ENCODE data around the gene KMT2D.

Gene KMT2D

DNA sequence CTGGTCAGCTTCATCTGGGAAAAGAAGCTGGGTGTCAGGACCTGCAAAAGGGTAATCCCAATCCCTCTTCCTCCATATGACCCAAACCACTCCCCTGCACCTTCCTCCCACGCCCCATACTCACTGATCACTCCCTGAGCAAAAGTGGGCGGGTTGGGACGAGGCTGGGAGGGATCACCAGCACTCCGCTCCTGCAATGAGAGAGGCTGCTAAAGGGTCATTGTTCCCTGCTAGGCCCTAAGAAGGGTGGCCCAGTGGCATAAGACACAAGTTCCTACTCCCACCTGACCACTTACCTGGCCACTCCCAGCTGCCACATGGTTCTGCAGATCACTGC, 26.3 kb downstream of the KMT2D start:
- no peak for DNase-seq (ENCODE audit: extremely low spot score)
- TF ChIP-seq HDGF (IDR thresholded peaks at IDR 0.05; ENCODE audit: borderline replicate concordance), result no peak
- POLR2A ChIA-PET, result interaction anchor here (1.0 to 1.2 kb wide), 3 partner anchors 7 to 24 kb away, joined by 3 read pairs; no protein-coding TSS in a partner anchor
- CTCF ChIA-PET, result interaction anchor here (1.2 kb wide), 1 partner anchor 10 kb away, joined by 6 read pairs; no protein-coding TSS in a partner anchor

DNA sequence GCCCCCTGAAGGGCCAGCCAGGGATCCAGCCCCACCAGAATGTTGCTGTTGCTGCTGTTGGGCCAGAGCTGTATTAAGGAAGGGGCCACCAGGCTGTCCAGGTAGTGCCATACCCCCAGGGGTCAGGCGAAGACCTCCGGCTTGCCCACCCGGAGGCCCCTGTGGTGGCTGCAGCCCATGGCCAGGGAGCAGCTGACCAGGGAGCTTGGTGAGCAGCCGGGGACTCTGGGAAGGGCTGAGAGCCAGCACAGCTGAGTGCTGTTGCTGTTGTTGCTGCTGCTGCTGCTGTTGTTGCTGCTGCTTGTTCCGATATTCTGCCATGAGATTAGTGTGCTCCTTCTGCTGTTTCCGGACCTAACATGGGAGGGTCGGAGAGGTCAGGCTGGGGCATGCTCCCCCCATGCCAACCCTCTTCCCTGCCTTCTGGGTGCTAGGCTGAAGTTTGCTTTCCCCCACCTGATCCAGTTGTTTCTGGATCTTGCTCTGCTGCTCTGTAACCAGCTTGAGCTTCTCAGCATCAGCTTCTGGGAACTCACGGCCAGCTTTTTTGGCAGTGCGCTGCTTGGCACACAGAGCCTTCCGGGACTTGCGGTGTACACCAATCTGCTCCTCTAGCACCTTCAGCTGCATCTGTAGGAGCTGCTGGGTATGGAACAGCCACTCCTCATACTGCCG, 26.8 kb downstream of the KMT2D start:
- CTCF ChIA-PET, result interaction anchor here (1.2 kb wide), 2 partner anchors 10 kb away, joined by 6 read pairs; no protein-coding TSS in a partner anchor
- no peak for TF ChIP-seq SP1 (IDR thresholded peaks at IDR 0.05)
- TF ChIP-seq TARDBP (IDR thresholded peaks at IDR 0.05), result no peak
- no peak for TF ChIP-seq CTBP1 (IDR thresholded peaks at IDR 0.05; ENCODE audit: borderline replicate concordance)
- TF ChIP-seq HDGF (IDR thresholded peaks at IDR 0.05; ENCODE audit: borderline replicate concordance), result no peak
- no peak for TF ChIP-seq NFRKB (IDR thresholded peaks at IDR 0.05)
- TF ChIP-seq ELF4 (IDR thresholded peaks at IDR 0.05), result no peak
- TF ChIP-seq, protein P1, sequence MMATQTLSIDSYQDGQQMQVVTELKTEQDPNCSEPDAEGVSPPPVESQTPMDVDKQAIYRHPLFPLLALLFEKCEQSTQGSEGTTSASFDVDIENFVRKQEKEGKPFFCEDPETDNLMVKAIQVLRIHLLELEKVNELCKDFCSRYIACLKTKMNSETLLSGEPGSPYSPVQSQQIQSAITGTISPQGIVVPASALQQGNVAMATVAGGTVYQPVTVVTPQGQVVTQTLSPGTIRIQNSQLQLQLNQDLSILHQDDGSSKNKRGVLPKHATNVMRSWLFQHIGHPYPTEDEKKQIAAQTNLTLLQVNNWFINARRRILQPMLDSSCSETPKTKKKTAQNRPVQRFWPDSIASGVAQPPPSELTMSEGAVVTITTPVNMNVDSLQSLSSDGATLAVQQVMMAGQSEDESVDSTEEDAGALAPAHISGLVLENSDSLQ (IDR thresholded peaks at IDR 0.05), result no peak
- no peak for TF ChIP-seq FOXM1 (IDR thresholded peaks at IDR 0.05; ENCODE audit: borderline replicate concordance)
- no peak for TF ChIP-seq LEF1 (IDR thresholded peaks at IDR 0.05; ENCODE audit: borderline replicate concordance)
- no peak for TF ChIP-seq ARNT (IDR thresholded peaks at IDR 0.05)
- no peak for TF ChIP-seq FOXK2 (IDR thresholded peaks at IDR 0.05)
- no peak for TF ChIP-seq SUZ12 (IDR thresholded peaks at IDR 0.05)
- no peak for TF ChIP-seq FOXA1 (IDR thresholded peaks at IDR 0.05)
- TF ChIP-seq L3MBTL2 (conservative IDR thresholded peaks at IDR 0.05), result no peak
- POLR2A ChIA-PET, result interaction anchor here (1.0 to 1.2 kb wide), 3 partner anchors 8 to 25 kb away, joined by 3 read pairs; no protein-coding TSS in a partner anchor
- DNase-seq (ENCODE audit: extremely low spot score), result no peak

DNA sequence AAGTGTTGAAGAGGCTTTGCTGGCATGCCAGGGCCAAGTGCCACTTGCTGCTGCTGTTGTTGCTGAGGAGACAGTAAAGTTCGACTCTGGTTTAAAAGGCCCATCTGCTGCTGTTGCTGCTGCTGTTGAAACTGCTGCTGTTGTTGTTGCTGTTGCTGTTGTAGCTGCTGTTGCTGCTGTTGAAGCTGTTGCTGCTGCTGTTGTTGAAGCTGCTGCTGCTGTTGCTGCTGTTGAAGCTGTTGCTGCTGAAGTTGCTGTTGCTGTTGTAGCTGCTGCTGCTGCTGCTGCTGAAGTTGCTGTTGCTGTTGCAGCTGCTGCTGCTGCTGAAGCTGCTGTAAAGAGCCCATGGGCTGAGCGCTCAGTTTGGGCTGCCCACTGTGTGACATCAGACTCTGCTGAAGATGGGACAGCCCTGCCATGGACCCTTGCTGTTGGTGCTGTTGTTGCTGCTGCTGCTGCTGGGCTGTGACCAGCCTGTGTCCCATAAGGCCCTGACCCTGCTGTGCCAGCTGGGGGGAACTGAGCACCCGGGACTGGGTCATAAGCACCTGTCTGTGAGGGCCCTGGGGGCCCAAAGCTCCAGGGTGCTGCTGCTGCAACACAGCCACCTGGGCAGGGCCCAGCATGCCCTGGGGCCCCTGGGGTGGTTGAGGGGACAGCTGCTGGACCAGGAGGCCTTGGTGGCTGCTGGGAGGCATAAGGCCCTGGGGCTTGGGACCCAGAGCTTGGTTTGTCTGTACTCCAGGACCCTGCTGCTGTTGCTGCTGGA, 27.7 kb downstream of the KMT2D start:
- DNase-seq (ENCODE audit: extremely low spot score), result no peak
- ChIA-PET POLR2A (interaction anchor here (1.0 to 1.2 kb wide), 3 partner anchors 9 to 25 kb away, joined by 3 read pairs; no protein-coding TSS in a partner anchor), CTCF (interaction anchor here (0.5 to 1.2 kb wide), 2 partner anchors 11 to 82 kb away, joined by 3 to 6 read pairs; no protein-coding TSS in a partner anchor)
- TF ChIP-seq FOXK2 (IDR thresholded peaks at IDR 0.05) (no peak), TARDBP (IDR thresholded peaks at IDR 0.05) (no peak), SP1 (IDR thresholded peaks at IDR 0.05) (no peak), FOXM1 (IDR thresholded peaks at IDR 0.05; ENCODE audit: borderline replicate concordance) (no peak), LEF1 (IDR thresholded peaks at IDR 0.05; ENCODE audit: borderline replicate concordance) (no peak), L3MBTL2 (conservative IDR thresholded peaks at IDR 0.05) (no peak), HDGF (IDR thresholded peaks at IDR 0.05; ENCODE audit: borderline replicate concordance) (no peak)

DNA sequence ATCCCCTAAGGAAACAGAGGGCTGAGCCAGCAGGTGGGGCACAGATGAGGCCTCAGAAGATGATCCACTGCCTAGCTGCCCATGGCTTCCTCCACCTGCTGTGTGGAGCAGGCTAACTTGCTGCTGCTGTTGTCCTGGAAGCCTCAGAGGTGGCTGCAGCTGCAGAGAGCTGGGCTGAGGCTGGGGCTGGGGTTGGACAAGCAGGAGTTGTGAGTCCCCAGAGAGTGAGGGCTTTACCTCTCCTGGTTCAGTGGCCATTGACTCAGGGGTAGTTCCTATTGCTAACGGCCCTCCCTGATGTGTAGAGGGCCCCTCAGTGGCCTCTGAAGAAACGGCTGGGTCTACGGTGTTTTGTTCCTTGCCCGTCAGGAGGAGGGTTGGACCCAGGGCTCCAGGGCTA, 28.3 kb downstream of the KMT2D start:
- ChIA-PET CTCF (interaction anchor here (0.5 kb wide), 1 partner anchor 82 kb away, joined by 3 read pairs; no protein-coding TSS in a partner anchor), POLR2A (no interaction called here)
- TF ChIP-seq SP1 (IDR thresholded peaks at IDR 0.05) (no peak), FOXM1 (IDR thresholded peaks at IDR 0.05; ENCODE audit: borderline replicate concordance) (no peak), CTBP1 (IDR thresholded peaks at IDR 0.05; ENCODE audit: borderline replicate concordance) (no peak), FOXK2 (IDR thresholded peaks at IDR 0.05) (no peak), ARNT (IDR thresholded peaks at IDR 0.05) (no peak)
- TF ChIP-seq, protein P1 (IDR thresholded peaks at IDR 0.05), result no peak
- no peak for DNase-seq (ENCODE audit: extremely low spot score)

DNA sequence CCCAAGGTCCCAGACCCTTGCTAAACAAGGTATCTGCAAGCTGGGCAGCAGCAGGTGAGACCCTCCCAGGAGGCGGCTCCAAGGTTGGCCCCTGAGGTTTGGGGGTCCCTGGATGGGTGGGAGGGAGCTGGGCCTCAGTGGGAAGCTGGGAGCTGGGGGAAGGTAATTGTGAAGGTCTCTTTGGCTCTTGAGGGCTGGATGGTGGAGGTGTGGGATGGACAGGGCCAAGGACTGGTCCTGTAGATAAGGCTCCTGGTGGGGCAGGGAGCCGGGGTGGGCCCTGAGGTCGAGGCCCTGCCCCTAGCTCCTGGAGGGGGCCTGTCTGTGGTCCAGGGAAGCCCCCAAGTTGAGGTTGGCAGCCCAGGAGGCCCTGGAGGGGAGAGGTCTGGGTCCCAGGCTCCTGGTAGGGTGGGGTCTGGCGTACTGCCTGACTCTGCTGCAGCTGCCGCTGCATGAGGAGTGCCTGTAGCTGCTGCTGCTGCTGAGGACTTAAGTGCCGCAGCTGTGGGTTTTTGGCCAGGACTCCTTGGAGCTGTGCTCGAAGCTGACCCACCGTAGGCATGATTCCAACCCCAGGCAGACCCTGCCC, 28.9 kb downstream of the KMT2D start:
- ChIA-PET CTCF (no interaction called here), POLR2A (interaction anchor here (1.1 to 1.4 kb wide), 2 partner anchors 13 to 14 kb away, joined by 4 read pairs; partner anchors contain the start of gene PRKAG1)
- no peak for DNase-seq (ENCODE audit: extremely low spot score)
- TF ChIP-seq SP1 (IDR thresholded peaks at IDR 0.05), result no peak
- TF ChIP-seq, protein P1 (IDR thresholded peaks at IDR 0.05), result no peak
- no peak for TF ChIP-seq FOXA1 (IDR thresholded peaks at IDR 0.05)

DNA sequence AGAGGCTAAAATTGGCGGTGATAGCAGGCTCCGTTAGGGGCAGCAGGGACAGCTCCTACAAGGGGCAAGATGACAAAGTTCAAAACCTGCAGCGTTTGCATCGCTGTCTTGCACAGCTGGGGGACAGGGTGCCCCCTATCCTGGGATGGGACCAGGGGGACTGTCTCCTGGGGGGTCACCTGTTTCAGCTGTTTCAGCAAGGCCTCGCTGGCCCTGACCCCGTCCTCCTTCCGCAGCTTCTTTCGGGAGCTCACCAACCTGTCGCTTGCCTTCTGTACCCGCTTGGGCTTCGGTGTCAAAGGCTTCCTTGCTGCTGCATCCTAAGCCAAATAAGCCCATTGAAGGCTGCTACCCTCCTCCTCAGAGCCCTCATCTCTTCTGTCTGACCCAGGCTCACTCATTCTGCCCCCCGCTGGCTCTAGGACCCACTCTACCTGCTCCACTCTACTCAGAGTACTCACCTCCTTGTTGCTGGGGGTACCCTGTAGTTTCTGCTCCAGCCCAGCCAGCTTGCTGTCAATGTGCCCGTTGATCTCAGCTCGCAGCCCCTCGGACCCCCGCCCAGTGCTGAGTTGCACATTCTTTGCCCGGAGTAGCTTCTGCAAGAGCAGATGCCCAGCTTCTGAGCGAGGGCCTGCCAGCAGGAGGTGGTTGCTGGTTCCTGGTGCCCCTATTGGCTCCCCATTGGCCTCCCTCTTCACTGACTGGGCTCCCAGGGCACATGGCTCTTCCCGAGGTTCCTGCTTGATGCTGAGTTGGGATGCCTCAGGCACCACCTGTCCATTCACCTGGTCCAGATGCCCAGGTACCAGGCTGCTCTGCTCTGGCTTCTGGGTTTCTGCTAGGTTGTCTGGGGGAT, 29.7 kb downstream of the KMT2D start:
- ChIA-PET CTCF (interaction anchor here (1.0 to 2.6 kb wide), 3 partner anchors 11 to 13 kb away, joined by 3 to 9 read pairs (median 8); no protein-coding TSS in a partner anchor), POLR2A (interaction anchor here (1.1 to 1.4 kb wide), 2 partner anchors 13 kb away, joined by 4 read pairs; partner anchors contain the start of gene PRKAG1)
- DNase-seq (ENCODE audit: extremely low spot score), result no peak
- no peak for TF ChIP-seq TARDBP (IDR thresholded peaks at IDR 0.05)
- no peak for TF ChIP-seq LEF1 (IDR thresholded peaks at IDR 0.05; ENCODE audit: borderline replicate concordance)
- no peak for TF ChIP-seq FOXA1 (IDR thresholded peaks at IDR 0.05)
- TF ChIP-seq ZNF384 (IDR thresholded peaks at IDR 0.05), result no peak
- TF ChIP-seq ARNT (IDR thresholded peaks at IDR 0.05), result no peak
- TF ChIP-seq CTBP1 (IDR thresholded peaks at IDR 0.05; ENCODE audit: borderline replicate concordance), result no peak
- no peak for TF ChIP-seq SUZ12 (IDR thresholded peaks at IDR 0.05)

Measured in HEK293T (cell line).